GM19035 (cell line): ENCODE results near the gene ITPKB.
A peak's percentile ranks its signal among the peaks of the same experiment; 100 is the strongest.

Experiments used
- ATAC-seq: cut with Tn5 transposase; IDR thresholded peaks from one replicate; pipeline ENCODE4 v1.9.1; 2021; ENCODE audit not compliant: unreplicated experiment

The ITPKB gene

DNA sequence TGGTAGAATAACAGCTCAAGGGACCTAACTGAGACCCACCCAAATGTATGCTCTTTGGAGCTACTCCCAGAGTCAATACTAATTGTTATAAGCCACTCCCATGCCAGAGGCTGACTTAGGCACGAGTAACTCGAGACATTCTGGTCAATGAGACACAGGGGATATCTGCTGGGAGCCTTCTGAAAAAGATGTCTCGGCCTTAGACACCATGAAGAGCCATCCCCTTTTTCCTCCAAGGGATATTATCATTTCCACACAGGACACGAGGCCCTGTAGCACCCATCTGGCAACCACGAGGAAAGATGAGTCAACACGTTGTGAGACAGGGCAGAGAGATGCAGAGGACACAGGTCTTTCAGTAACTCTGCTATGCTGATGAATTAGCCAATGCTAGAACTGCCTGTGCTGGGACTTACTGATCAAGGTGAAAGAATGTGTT lies 30.7 kb downstream of the ITPKB start:
- ATAC-seq: no peak

GRCh38 chr1:226706684-226707083 lies 32.4 kb downstream of the ITPKB start:
- ATAC-seq: no peak

- ATAC-seq: no peak
Measured at GRCh38 chr1:226704169-226704937, 34.7 kb downstream of the ITPKB start.

DNA sequence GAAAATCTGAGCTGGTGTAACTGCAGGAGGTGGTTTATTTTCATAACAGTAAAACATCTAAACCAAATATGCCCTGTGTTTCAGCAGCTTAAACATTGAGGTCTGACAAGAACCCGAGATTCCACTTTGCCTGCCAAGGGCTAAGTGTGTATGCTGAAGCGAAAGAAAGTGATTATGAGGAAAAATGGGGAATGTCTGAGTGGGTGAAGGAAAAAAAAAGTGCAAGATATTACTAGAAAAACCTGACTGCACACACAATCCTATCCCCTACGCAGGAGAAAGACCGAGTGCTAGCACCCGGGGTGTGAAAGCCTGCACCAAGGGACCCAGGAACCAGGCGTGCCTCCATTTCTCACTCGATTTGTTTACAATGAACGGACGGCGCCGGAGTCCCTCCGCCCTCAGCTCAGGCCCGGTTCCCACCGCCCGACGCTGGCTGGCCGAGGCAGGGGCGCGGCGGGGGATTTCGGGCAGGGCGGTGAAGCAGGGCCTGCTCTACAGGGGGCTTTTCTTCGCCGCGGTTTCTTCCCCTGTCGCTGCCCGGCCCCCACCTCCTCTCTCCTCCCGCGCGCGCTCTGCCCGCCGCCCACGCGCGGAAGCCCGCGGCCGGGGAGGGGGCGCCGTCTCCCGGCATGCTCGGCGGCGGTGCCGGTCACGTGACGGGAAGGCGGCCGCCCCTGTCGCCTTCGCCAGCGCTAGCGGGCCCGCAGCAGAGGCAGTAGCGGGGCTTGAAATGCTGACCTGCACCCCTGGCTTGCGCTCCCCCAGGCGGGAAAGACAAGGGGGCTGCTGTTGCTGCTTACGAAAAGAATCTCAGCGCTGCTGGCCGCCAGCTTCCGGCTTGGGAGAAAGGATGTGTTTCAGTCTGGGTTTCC lies 35.9 kb downstream of the ITPKB start:
- ATAC-seq: peak; percentile 83

GRCh38 chr1:226702318-226702956 lies 36.6 kb downstream of the ITPKB start:
- no peak for ATAC-seq

- ATAC-seq: no peak
Measured at GRCh38 chr1:226700861-226701260, 38.2 kb downstream of the ITPKB start.

GRCh38 chr1:226699166-226699565 lies 39.9 kb downstream of the ITPKB start:
- ATAC-seq: no peak

- ATAC-seq: no peak
Measured at GRCh38 chr1:226698659-226699058, 40.4 kb downstream of the ITPKB start.

GRCh38 chr1:226697929-226698544 lies 41.0 kb downstream of the ITPKB start:
- peak; percentile 21 for ATAC-seq

- peak; percentile 58 for ATAC-seq
Measured at GRCh38 chr1:226697151-226697928, 41.7 kb downstream of the ITPKB start.

DNA sequence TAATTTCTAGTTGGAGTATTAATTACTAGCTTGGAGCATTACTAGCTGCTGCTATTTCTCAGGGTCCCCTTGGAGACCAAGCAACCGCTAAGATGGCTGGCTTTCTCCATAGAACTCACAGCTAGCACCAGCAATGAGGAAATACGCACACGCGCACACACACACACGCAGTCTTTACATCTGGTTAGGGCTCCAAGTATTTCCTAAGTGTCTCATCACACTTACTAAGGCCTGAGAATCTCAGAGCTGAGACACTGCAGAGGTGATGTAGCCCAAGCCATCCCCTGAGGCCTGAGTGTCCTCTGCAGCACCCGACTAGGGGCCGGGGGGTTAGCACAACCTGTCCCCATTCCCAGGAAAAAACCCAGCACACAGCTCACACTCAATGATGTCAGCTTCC lies 42.5 kb downstream of the ITPKB start:
- no peak for ATAC-seq

DNA sequence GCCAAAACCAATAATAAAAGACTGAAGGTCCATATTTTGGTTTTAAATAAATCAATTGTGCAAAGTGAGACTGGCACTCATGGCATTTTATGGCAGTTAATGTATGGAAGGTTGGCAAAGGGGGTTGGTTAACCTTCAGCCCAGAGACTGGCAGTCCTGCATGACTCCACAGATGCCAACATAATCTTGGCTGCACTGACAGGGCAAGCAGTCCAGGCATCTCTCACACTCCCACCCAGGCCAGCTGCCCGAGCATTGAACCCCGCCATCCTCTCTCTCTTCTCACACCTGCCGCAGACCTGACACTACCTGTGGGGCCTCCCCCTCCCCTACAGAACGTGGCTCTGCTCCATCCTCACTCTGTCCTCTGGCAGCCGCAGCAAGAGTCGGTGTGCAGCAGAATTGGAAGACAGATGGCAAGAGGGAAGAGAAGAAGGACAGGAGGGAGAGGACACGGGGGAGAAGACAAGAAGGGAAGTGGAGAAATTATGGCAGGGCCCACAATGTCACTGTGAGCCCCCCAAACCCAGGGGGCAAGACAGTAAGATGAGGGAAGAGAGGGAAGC lies 43.7 kb downstream of the ITPKB start:
- ATAC-seq: no peak

DNA sequence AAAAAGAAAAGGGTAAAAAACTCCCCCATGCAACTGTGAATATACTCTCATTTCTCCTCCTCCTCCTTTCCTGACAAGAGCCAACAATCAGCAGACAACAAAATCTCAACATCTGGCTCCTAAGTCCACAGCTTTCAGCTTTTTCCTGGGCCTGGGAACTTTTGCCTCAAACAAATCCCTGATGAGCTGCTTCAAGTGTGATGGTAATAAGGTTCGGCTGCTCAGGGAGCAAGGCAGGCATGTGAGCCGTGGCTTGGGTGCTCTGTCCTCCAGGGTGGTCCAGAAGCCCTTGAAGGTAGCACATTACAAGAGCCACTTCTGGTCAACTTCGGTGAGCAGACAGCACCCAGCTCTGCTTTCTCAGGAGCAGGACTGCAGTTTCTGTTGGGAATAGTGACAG lies 46.3 kb downstream of the ITPKB start:
- ATAC-seq: no peak

- ATAC-seq: no peak
Measured at GRCh38 chr1:226692051-226692792, 46.9 kb downstream of the ITPKB start.

DNA sequence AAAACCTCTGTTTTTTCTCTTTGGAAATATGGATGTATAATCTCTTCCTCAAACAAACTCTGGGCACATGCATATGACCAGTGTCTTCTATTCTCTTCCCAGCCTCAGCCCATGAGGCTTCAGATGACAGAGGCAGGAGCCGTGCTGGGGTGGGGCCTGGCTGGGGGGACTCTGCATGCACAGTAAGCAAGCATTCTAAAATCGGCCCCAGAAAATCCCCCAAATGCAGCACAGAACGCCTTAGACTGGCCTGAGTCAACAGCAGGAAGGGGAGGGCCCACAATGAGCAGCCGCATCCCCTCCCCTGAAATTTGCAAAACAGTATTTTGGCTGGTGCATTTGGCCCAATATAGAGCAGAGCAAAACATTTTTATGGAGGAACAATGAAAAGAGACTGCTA lies 47.8 kb downstream of the ITPKB start:
- peak; percentile 53 for ATAC-seq

GRCh38 chr1:226690460-226690982 lies 48.6 kb downstream of the ITPKB start:
- ATAC-seq: no peak

DNA sequence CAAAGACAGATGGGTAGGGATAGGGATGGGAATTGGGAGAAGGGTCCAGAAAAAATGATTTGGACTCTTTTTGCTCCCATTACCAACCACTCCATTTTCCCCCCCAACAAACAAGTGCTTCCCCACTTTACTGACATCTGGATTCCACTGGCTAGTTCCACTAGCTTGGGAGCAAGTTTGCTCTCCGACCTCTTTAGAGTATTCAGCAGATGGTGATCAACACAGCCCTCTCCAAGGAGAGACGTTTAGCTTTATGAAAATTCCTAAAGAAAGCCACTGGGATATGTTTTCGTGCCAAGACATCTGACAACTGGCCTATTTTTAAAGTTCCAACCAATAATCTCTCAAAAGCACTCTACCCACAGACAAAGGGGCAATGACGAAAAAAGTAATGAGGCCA lies 50.3 kb downstream of the ITPKB start:
- no peak for ATAC-seq

DNA sequence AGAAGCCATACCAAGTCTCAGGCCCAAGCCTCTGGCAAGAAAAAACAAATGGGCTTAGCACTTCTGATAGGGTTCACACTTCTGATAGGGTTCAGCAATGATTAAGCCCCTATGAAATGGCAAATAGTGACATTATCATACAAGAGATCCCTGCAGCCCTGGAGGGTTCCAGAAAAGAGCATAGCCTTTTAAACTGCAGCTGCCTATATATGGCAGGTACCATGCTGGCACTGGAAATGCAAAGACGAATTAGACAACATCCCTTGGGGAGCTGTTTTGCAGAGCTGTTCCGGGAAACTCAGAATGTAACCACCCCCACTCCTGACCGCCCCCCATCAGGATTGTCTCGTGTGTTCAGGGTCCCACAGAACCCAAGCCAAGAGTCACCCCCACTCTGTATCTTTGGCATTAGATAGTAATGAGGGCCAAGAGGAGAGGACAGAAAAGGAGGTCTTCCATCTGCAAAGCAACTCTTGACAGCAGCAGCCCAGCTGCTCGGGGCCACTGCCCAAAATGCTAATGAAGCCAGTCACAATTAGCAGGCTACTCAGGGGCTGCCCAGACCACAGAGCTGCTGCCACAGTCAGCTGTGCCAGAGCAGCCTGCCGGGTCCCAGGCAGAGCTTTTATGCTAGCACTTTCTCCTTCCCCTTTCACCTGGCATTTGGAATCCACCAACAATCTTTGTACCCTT lies 50.9 kb downstream of the ITPKB start:
- no peak for ATAC-seq

DNA sequence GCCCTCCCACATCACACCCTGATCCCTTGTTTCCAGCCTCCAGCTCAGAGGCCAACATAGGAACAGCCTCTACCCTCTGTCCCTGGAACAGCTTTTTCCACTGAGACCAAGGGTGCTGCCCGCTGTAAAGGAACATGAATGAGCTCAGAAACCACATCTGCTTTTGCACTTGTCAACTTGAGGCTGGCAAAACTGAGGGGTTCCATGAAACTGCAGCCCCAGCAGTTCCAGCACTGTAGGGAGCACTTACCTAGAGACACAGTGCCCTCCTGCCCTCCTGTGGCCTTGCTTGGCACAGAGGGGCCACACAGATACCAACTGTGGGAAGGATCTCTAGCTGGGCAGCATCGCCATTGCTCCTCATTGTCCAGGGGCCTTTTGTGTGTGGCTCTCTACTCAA lies 51.7 kb downstream of the ITPKB start:
- no peak for ATAC-seq
